Muscle layer of duodenum (tissue), 2 donors: ENCODE data around the gene LIMK2.
"Not testable (repeated sequence)": the region's sequence is repeated elsewhere in the genome, so short reads cannot be mapped to it uniquely, and the experiment has no call there.

Experiments used
- H3K27ac ChIP-seq: one replicate; pipeline ENCODE4 v1.7.0; 2013; ENCODE audit warnings: mild to moderate bottlenecking, low read length
- H3K27me3 ChIP-seq: one replicate; pipeline ENCODE4 v1.7.0; 2013; ENCODE audit warnings: low read depth, mild to moderate bottlenecking, control low read depth, low read length
- H3K36me3 ChIP-seq, 2 donors: one replicate each; pipeline ENCODE4 v1.7.0; 2013; ENCODE audit warnings: low read length in 2 of 2, control low read depth in 1 of 2, mild to moderate bottlenecking in 1 of 2; ENCODE audit not compliant: insufficient read depth in 2 of 2, control insufficient read depth in 1 of 2
- H3K4me1 ChIP-seq, 2 donors: one replicate each; pipeline ENCODE4 v1.7.0; 2013; ENCODE audit warnings: low read length in 2 of 2, mild to moderate bottlenecking in 2 of 2, control low read depth in 1 of 2, moderate library complexity in 1 of 2; ENCODE audit not compliant: insufficient read depth in 2 of 2, control insufficient read depth in 1 of 2
- H3K4me3 ChIP-seq, 2 donors: one replicate each; pipeline ENCODE4 v1.7.0; 2013; ENCODE audit warnings: low read length in 2 of 2, low read depth in 1 of 2, mild to moderate bottlenecking in 1 of 2
- H3K9me3 ChIP-seq, 2 donors: one replicate each; pipeline ENCODE4 v1.7.0; 2013; ENCODE audit warnings: low read length in 2 of 2, control low read depth in 1 of 2, mild to moderate bottlenecking in 1 of 2; ENCODE audit not compliant: control insufficient read depth in 1 of 2
- donor health status: healthy.

LIMK2 gene

DNA sequence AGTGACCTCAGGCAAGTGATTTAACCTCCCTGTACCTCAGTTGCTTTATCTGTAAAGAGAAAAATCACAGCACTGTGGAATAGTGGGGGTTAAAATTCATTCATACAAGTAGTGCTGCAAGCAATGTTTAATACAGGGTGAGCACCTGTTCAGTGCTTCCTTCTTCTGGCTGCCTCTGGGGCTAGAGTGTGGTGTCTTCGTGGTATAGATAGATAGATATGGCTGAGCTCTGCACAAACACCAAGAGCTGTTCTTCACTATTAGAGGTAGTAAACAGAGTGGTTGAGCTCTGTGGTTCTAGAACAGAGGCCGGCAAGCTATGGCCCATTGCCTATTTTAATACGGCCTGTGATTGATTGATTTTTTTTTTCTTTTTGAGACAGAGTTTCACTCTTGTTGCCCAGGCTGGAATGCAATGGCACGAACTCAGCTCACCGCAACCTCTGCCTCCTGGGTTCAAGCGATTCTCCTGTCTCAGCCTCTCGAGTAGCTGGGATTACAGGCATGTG is 32.9 kb downstream of the LIMK2 start:
- Histone ChIP-seq H3K4me1 (peaks cover 17 to 38% of the 10 kb centered on the region in 2 donors), H3K36me3 (peaks cover 4 to 7% of the 10 kb centered on the region in 2 donors), H3K27me3 (no peaks in the 10 kb centered on the region), H3K27ac (peak overlapping the region; percentile 10), H3K9me3 (no peaks in the 10 kb centered on the region), H3K4me3 (no peak overlapping the region)

DNA sequence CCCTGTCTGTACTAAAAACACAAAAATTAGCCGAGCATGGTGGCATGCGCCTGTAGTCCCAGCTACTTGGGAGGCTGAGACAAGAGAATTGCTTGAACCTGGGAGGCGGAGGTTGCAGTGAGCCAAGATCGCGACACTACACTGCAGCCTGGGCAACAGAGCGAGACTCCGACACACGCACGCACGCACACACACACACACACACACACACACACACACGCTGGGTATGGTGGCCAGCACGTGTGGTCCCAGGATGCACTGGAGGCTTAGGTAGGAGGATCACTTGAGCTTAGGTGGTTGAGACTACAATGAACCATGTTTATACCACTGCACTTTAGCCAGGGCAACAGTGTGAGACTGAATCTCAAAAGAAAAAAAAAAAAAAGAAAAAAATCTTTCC is 33.9 kb downstream of the LIMK2 start:
- H3K27me3 ChIP-seq: not testable (repeated sequence)
- H3K4me1 ChIP-seq: peaks cover 17 to 38% of the 10 kb centered on the region in 2 donors

DNA sequence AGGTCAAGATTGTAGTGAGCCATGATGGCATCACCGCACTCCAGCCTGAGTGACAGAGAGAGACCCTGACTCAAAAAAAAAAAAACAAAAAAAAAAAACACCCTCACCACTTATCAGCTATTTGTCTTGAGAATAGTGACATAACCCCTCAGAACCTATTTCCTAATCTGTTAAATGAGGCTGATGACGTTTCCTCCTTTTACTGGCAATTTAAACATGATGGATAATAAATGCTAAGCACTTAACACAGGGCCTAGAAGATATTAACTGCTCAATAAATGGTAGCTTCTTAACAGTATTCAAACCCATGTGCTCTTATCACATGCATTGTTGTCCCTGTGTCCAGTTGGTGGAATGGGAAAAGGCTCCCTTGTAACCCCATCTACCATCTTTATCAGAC is 34.6 kb downstream of the LIMK2 start:
- H3K27ac ChIP-seq: no peak overlapping the region
- H3K9me3 ChIP-seq: no peaks in the 10 kb centered on the region
- no peaks in the 10 kb centered on the region for H3K27me3 ChIP-seq
- H3K36me3 ChIP-seq: peaks cover 4 to 7% of the 10 kb centered on the region in 2 donors
- H3K4me3 ChIP-seq: no peak overlapping the region
- peaks cover 17 to 38% of the 10 kb centered on the region in 2 donors for H3K4me1 ChIP-seq

More for the DNA sequence above, 33.9 kb downstream of the LIMK2 start:
- H3K4me3 ChIP-seq, H3K9me3 ChIP-seq, H3K27ac ChIP-seq, H3K36me3 ChIP-seq: not testable (repeated sequence)

DNA sequence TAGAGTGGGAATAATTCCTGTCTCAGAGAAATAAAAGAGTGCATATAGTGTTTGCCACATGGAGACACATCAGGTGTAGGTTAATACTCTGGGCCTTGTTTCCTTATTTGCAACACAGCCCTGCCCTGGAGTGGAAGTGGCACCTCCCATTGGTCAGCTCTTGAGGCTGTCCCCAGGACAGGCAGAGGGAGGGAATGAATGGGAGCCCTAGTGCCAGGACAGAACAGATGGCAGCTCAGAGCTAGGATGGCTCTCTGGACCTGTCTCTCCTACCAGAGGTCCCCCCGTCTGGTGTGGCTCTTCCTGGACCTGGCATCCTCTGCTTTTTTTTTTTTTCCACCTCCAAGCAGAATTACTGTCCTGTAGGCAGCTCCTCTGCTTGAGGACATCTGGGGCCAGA is 35.6 kb downstream of the LIMK2 start:
- Histone ChIP-seq H3K27me3 (no peaks in the 10 kb centered on the region), H3K9me3 (no peaks in the 10 kb centered on the region), H3K4me3 (peak overlapping the region; percentile 50 to 60), H3K4me1 (peaks cover 17 to 38% of the 10 kb centered on the region in 2 donors), H3K27ac (no peak overlapping the region), H3K36me3 (peaks cover 0 to 4% of the 10 kb centered on the region in 2 donors)

DNA sequence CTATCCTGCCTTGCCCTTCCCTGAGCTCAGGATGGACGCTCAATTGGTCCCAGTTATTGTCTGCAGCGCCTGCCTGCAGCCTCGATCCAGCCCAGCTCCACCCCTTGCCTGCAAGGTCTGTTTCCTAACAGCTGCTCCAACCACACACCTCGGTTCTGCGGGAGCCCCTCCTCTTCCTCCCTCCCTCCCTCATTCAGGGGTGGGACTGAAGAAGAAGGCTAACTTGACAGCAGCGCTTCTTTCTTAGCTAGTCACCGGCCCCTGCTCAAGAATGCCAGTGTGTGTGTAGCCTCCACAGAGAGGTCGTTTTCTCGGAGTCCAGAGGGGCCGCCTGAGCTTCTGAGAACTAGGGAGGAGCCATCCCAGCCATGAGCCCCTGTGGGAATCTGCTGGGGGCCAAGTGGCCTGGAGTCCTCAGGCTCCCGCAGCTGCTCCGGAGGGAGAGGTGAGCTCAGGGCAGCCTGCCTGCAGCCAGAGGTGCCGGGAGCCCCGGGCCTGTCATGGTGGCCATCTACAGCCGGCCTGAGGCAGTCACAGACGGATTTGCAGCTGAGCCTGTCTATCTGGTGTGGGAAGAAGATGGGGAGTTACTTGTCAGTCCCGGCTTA is 36.1 kb downstream of the LIMK2 start:
- H3K36me3 ChIP-seq: peaks cover 0 to 4% of the 10 kb centered on the region in 2 donors
- H3K27ac ChIP-seq: no peak overlapping the region
- H3K27me3 ChIP-seq: no peaks in the 10 kb centered on the region
- H3K9me3 ChIP-seq: no peaks in the 10 kb centered on the region
- H3K4me3 ChIP-seq: peak overlapping the region; percentile 50 to 60
- H3K4me1 ChIP-seq: peaks cover 17 to 39% of the 10 kb centered on the region in 2 donors

DNA sequence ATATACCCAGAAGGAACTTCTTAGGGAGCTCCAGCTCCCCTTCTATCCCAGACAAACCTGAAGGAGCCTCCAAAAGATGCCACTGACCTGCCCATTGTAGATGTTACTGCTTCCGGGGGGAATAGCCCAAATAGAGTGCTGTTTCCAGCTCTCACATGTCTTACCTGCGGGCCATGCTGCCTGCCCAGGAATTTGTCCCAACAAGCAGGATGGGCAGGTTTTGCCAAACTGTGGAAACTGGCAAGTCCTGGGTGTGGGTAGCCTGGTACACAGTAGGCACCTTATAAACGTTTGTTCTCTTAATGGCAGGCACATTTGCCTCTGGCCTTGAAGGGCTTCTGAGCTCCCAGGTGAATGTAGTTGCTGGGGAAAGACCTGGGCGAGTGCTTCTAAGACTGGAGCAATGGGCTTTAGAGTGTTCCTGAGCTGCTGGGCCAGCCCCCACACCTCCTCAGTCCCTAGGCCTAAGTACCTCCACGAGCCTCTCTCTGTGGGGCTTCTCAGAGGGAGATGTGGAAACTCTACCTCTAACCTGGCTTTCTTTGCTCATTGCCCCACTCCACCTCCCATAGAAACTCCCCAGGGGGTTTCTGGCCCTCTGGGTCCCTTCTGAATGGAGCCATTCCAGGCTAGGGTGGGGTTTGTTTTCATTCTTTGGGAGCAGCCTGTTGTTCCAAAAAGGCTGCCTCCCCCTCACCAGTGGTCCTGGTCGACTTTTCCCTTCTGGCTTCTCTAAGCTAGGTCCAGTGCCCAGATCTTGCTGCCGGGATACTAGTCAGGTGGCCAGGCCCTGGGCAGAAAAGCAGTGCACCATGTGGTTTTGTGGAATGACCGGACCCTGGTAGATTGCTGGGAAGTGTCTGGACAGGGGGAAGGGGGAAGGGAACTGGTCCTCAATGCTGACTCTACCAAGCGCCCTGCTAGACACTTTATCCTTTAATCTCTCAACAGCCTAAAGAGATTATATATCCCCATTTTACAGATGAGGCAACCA is 37.2 kb downstream of the LIMK2 start:
- Histone ChIP-seq H3K36me3 (peaks cover 0 to 2% of the 10 kb centered on the region in 2 donors), H3K9me3 (no peaks in the 10 kb centered on the region), H3K27me3 (no peaks in the 10 kb centered on the region), H3K27ac (no peak overlapping the region), H3K4me1 (peaks cover 17 to 38% of the 10 kb centered on the region in 2 donors), H3K4me3 (peak overlapping the region; percentile 50 to 60)

DNA sequence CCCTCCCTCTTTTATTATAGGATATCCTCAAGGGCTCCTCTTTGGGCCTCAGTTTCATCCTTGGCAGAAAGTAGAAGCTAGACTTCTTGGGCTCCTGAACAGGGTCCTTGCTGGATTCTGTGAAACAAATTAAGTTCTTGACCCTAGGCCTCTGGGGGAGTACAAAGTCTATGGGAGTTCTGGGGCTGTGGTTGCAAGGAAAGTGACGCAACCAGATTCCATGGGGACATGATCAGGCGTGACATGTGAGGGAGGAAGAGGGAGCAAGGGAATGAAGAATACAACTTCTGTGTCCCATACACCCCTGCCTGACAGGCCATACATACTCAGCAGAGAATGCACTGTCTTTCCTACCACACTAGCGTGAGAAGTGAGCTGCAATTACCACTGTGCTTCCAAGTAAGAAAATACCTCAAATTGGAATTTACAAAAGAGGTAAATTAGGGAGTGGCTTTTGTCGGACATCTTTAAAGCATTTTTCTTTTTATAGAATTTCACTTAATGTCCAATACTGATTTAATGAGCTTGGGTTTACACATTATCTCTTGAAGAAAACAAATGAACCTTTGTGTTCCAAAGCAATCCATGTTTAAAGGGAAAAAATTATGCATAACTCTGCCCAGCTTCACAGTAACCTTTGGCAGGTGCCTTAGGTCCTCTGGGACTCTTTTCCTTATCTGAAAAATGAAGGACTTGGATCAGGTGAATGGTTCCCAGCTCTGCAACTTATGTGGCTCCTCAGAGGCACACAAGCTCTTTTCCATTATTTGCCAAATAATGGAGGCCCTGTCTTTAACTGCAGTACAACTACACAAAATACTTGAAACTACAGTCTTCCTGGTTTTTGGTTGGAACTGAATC is 38.9 kb downstream of the LIMK2 start:
- Histone ChIP-seq H3K27ac (peak overlapping the region; percentile 44), H3K4me1 (peaks cover 11 to 30% of the 10 kb centered on the region in 2 donors), H3K9me3 (no peaks in the 10 kb centered on the region), H3K36me3 (no peaks in the 10 kb centered on the region), H3K4me3 (no peak overlapping the region), H3K27me3 (no peaks in the 10 kb centered on the region)

DNA sequence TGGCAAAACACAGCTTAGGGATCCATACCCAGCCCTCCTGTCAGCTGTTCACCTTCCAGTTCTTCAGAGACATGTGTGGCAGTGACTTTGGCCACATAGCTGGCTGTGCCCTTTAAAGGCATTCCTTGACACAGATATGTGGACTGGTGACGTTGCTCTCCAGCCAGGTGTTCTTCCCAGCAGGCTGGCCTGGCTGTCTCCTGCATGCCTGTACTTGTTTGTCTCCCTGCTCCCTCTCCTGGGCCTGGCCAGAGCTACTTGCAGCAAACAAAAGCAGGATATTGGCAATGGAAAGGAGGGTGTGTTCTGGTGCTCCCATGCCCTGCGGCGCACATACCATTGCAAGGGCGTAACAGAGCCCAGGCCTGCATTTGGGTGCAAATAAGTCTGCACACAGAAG is 41.9 kb downstream of the LIMK2 start:
- H3K4me3 ChIP-seq: no peak overlapping the region

DNA sequence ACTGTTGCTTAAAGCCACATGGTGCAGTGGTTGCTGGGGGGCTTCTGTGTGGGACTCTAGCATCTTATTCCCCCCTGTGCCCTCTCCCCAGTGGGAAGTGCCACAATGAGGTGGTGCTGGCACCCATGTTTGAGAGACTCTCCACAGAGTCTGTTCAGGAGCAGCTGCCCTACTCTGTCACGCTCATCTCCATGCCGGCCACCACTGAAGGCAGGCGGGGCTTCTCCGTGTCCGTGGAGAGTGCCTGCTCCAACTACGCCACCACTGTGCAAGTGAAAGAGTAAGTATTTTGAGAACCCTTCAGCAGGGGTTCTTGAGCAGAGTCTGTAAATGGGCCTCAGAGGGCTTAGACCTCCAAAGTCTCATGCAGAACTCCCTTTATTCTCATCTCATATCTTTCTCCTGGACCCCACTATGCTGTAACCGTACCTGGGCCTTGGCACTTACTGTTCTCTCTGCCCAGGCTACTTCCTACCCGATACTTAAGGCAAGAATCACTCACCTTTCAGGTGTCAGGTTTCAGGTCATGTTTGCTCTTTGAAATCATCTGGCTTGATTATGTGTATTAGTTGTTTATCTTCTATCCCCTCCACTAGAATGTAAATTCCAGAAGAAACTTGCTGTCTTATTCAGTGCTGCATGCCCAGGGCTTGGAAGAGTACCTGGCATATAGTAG is 47.8 kb downstream of the LIMK2 start:
- no peak overlapping the region for H3K27ac ChIP-seq
- H3K27me3 ChIP-seq: no peaks in the 10 kb centered on the region
- H3K4me3 ChIP-seq: no peak overlapping the region
- H3K36me3 ChIP-seq: peaks cover 39 to 46% of the 10 kb centered on the region in 2 donors
- no peaks in the 10 kb centered on the region for H3K9me3 ChIP-seq
- H3K4me1 ChIP-seq: no peaks in the 10 kb centered on the region

More for the DNA sequence above, 41.9 kb downstream of the LIMK2 start:
- Histone ChIP-seq H3K27me3 (no peaks in the 10 kb centered on the region), H3K27ac (peak overlapping the region; percentile 3), H3K36me3 (peaks cover 5 to 8% of the 10 kb centered on the region in 2 donors), H3K9me3 (no peaks in the 10 kb centered on the region), H3K4me1 (peaks cover 8 to 14% of the 10 kb centered on the region in 2 donors)

DNA sequence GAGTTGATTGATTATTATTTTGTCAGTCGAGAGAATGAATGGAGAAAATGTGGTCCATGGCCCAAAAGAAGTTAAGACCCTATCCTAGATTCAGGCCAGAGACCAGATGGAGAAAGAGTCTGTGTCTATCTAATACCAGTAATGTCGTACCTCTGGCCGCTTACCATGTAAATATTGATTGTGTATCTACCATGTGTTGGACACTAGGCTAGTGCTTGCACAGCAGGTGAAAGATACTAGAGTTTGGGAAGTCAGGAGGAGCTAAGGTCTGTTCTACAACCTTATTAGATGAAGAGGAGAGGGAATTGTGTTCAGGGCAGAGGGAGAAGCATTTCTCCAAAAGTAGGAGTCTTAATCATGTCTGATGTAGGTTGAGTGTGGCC is 48.4 kb downstream of the LIMK2 start:
- H3K4me3 ChIP-seq: no peak overlapping the region
- H3K27me3 ChIP-seq: no peaks in the 10 kb centered on the region
- H3K9me3 ChIP-seq: no peaks in the 10 kb centered on the region
- H3K27ac ChIP-seq: no peak overlapping the region
- H3K36me3 ChIP-seq: peaks cover 39 to 46% of the 10 kb centered on the region in 2 donors
- no peaks in the 10 kb centered on the region for H3K4me1 ChIP-seq
